HepG2 (cell line): ENCODE results near the gene EPS8.

Source experiments
- GABPA ChIP-seq, 2 experiments: IDR thresholded peaks; 2 replicates each; pipeline ENCODE4 v1.6.1; 2011 to 2016; ENCODE audit warnings: low read depth in 2 of 2, low read length in 1 of 2, missing biosample characterization in 1 of 2, missing genetic modification characterization in 1 of 2
- IRF1 ChIP-seq: sonication (generic); formaldehyde crosslinking; IDR thresholded peaks from 2 replicates; pipeline ENCODE4 v1.4.0; 2020; ENCODE audit warnings: low read depth, mild to moderate bottlenecking, missing genetic modification reagents
- TAF15 ChIP-seq: fragments of 200-400 bp; formaldehyde crosslinking; IDR thresholded peaks from one replicate; pipeline ENCODE4 v1.6.1; 2018; ENCODE audit warnings: mild to moderate bottlenecking, low read depth, low read length; ENCODE audit not compliant: poor library complexity, severe bottlenecking
- ZNF317 ChIP-seq: sonication (generic); formaldehyde crosslinking; IDR thresholded peaks from 2 replicates; pipeline ENCODE4 v1.5.0; 2020; ENCODE audit warnings: mild to moderate bottlenecking, missing genetic modification reagents
- ZNF512 ChIP-seq: sonication (generic); formaldehyde crosslinking; IDR thresholded peaks from 2 replicates; pipeline ENCODE4 v1.4.0; 2020; ENCODE audit warnings: mild to moderate bottlenecking, missing genetic modification reagents
- ZNF652 ChIP-seq: IDR thresholded peaks from 2 replicates; pipeline ENCODE4 v1.6.1; 2016; ENCODE audit warnings: low read depth, borderline replicate concordance
- TF ChIP-seq, protein P1 (sequence below): sonication (generic); formaldehyde crosslinking; IDR thresholded peaks from 2 replicates; pipeline ENCODE4 v1.5.1; 2020; ENCODE audit warnings: missing genetic modification reagents, mild to moderate bottlenecking, borderline replicate concordance
- TF ChIP-seq, protein P2 (sequence below), 2 experiments: sonication (generic) in 1 of 2; formaldehyde crosslinking in 1 of 2; IDR thresholded peaks; 2 replicates each; pipeline versions ENCODE4 v1.5.1 to v1.6.1; 2011 to 2020; ENCODE audit warnings: borderline replicate concordance in 1 of 2, low read depth in 1 of 2, low read length in 1 of 2, mild to moderate bottlenecking in 1 of 2, missing genetic modification reagents in 1 of 2, moderate library complexity in 1 of 2

- no peak for TF ChIP-seq TAF15
- no peak for TF ChIP-seq ZNF512
- TF ChIP-seq IRF1 (CRISPR knock-in tag), result no peak
- no peak for TF ChIP-seq GABPA (IDR thresholded peaks at IDR 0.05; ENCODE audit: low read depth, low read length)
- TF ChIP-seq GABPA (CRISPR knock-in tag; IDR thresholded peaks at IDR 0.05; ENCODE audit: low read depth), result no peak
- TF ChIP-seq, protein P1, sequence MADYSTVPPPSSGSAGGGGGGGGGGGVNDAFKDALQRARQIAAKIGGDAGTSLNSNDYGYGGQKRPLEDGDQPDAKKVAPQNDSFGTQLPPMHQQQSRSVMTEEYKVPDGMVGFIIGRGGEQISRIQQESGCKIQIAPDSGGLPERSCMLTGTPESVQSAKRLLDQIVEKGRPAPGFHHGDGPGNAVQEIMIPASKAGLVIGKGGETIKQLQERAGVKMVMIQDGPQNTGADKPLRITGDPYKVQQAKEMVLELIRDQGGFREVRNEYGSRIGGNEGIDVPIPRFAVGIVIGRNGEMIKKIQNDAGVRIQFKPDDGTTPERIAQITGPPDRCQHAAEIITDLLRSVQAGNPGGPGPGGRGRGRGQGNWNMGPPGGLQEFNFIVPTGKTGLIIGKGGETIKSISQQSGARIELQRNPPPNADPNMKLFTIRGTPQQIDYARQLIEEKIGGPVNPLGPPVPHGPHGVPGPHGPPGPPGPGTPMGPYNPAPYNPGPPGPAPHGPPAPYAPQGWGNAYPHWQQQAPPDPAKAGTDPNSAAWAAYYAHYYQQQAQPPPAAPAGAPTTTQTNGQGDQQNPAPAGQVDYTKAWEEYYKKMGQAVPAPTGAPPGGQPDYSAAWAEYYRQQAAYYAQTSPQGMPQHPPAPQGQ, result no peak
- TF ChIP-seq, protein P2, sequence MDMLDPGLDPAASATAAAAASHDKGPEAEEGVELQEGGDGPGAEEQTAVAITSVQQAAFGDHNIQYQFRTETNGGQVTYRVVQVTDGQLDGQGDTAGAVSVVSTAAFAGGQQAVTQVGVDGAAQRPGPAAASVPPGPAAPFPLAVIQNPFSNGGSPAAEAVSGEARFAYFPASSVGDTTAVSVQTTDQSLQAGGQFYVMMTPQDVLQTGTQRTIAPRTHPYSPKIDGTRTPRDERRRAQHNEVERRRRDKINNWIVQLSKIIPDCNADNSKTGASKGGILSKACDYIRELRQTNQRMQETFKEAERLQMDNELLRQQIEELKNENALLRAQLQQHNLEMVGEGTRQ (IDR thresholded peaks at IDR 0.05; ENCODE audit: low read depth, low read length), result no peak
- TF ChIP-seq, protein P2 (CRISPR knock-in tag; IDR thresholded peaks at IDR 0.05; ENCODE audit: borderline replicate concordance), result no peak
- no peak for TF ChIP-seq ZNF317 (CRISPR knock-in tag)
- TF ChIP-seq ZNF652, result no peak
Observed at GRCh38 chr12:15783288-15783687, 5.9 kb downstream of the EPS8 start.
